HL-60 (cell line): ENCODE data around the gene CORO6.

Experiments used
- DNase-seq, 2 experiments: peaks; one replicate each; pipeline ENCODE4 v3.0.0-alpha.2; 2010 to 2020; ENCODE audit warnings: low read depth in 1 of 2, low spot score in 1 of 2
- H3K27ac ChIP-seq: fragments of 250-450 bp; sonication (Bioruptor Pico); replicated peaks from 2 replicates; pipeline ENCODE4 v1.5.1; 2020; ENCODE audit warnings: mild to moderate bottlenecking, moderate library complexity
- H3K27me3 ChIP-seq: fragments of 250-450 bp; sonication (Bioruptor Pico); 2 replicates; pipeline ENCODE4 v1.5.1; 2021; ENCODE audit warnings: mild to moderate bottlenecking, moderate library complexity; ENCODE audit not compliant: insufficient read depth, poor library complexity, severe bottlenecking
- H3K4me3 ChIP-seq: replicated peaks from 2 replicates; pipeline ENCODE4 v1.5.1; 2011; ENCODE audit warnings: mild to moderate bottlenecking, control low read depth, low read length; ENCODE audit not compliant: insufficient read depth
- CTCF ChIP-seq: IDR thresholded peaks from one replicate; pipeline ENCODE4 v1.5.1; 2011; ENCODE audit warnings: low read length, control low read depth, inconsistent platforms; ENCODE audit not compliant: insufficient read depth
- GABPA ChIP-seq: IDR thresholded peaks from 2 replicates; pipeline ENCODE4 v1.6.1; 2012; ENCODE audit warnings: low read depth
- POLR2AphosphoS5 ChIP-seq: IDR thresholded peaks from 2 replicates; pipeline ENCODE4 v1.6.1; 2012; ENCODE audit warnings: low read depth
- REST ChIP-seq: IDR thresholded peaks from 2 replicates; pipeline ENCODE4 v1.6.1; 2012; ENCODE audit warnings: low read depth; ENCODE audit not compliant: insufficient replicate concordance
- SPI1 ChIP-seq: IDR thresholded peaks from 2 replicates; pipeline ENCODE4 v1.6.1; 2012; ENCODE audit warnings: low read depth, mild to moderate bottlenecking, borderline replicate concordance

CORO6 gene

GRCh38 chr17:29592850-29593551 is 29.7 kb downstream of the CORO6 start, which contains the start of gene ANKRD13B:
Gene ANKRD13B, plus strand, starts transcription at chr17:29593132. Its CDS starts 490 bp downstream, at chr17:29593622.
- Histone ChIP-seq H3K27ac (peak within 1 kb of the TSS; percentile 5; the same call in 1 of the 2 replicates), H3K27me3 (no peaks in the 10 kb centered on the region), H3K4me3 (peak within 1 kb of the TSS; percentile 70)
- TF ChIP-seq GABPA (no peak), CTCF (no peak), REST (no peak), SPI1 (peak; percentile 43; the same call in 1 of the 2 replicates)
- no peak for DNase-seq

DNA sequence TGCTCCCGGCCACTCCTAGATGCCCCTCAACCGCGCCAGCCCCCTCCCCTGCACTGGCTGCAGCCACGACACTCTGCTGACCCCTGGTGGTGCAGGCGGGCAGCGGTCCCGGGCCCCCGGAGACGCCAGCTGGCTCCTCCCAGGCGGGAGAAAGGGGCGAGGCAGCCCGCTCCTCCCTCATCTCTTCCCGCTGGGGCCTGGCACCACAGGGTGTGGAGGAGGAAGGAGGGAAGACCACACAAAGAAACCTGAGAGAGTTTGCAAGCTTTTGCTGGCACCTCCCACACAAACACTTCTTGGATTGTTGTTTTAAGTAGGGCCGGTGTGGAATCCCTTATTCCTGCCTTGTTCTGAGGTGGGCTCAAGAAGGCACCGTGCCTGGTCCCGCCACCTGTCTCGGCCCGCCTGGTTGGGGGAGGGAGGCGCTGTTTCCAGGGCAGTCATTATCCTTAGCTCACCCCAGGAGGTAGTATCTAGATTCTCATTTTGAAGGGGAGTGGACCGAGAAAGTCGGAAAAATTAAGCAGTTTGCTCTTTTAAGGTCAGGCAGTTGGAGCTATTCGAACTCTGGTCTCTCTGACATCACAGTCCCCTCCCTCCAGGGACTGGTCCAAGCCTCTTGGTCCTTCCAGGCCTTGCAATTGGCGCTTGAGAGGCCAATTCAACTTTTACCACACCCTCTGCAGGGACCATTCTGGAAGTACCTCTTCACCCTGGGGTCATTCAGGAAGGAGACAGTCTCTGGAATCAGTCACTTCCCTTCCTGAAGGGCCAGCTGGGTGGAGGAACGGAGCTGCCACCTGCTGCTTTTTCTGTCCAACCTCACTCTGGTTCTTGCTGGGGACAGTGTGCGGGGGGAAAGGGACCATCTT is 30.7 kb downstream of the CORO6 start:
- peak; percentile 84 to 87 for DNase-seq
- TF ChIP-seq GABPA (no peak), CTCF (peak; percentile 81), REST (no peak), POLR2AphosphoS5 (0 out of 2 replicates have a peak, but pooled peaks have one; percentile 20), SPI1 (peak; percentile 36; the same call in 1 of the 2 replicates)
- H3K27me3 ChIP-seq: no peaks in the 10 kb centered on the region
- no peak overlapping the region for H3K4me3 ChIP-seq
- 0 out of 2 replicates have a peak overlapping the region, but pooled peaks have one; percentile 5 for H3K27ac ChIP-seq

GRCh38 chr17:29591146-29591736 is 31.5 kb downstream of the CORO6 start:
- Histone ChIP-seq H3K27me3 (no peaks in the 10 kb centered on the region), H3K27ac (no peak overlapping the region), H3K4me3 (no peak overlapping the region)
- TF ChIP-seq REST: no peak
- TF ChIP-seq SPI1: no peak
- no peak for TF ChIP-seq CTCF
- TF ChIP-seq POLR2AphosphoS5: no peak
- no peak for TF ChIP-seq GABPA
- DNase-seq: peak in 1 of 2 experiments; percentile 18
